HG02870 (cell line): ENCODE data around the gene RAB7B.
"Not testable (repeated sequence)": the region's sequence is repeated elsewhere in the genome, so short reads cannot be mapped to it uniquely, and the experiment has no call there.

Source experiments
- ATAC-seq: cut with Tn5 transposase; IDR thresholded peaks from one replicate; pipeline ENCODE4 v1.9.1; 2021; ENCODE audit warnings: mild to moderate bottlenecking, moderate library complexity; ENCODE audit not compliant: unreplicated experiment

Gene RAB7B, protein sequence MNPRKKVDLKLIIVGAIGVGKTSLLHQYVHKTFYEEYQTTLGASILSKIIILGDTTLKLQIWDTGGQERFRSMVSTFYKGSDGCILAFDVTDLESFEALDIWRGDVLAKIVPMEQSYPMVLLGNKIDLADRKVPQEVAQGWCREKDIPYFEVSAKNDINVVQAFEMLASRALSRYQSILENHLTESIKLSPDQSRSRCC

GRCh38 chr1:206002871-206003801 lies at the start of gene RAB7B:
Gene RAB7B (minus strand): TSS chr1:206003395. CDS start chr1:205994135, 9,260 bp downstream.
- no peak for ATAC-seq

- ATAC-seq, result not testable (repeated sequence)
Observed at GRCh38 chr1:206052231-206052865, 49.2 kb upstream of the RAB7B start.

GRCh38 chr1:206050655-206051235 lies 47.5 kb upstream of the RAB7B start:
- ATAC-seq, result peak; percentile 72

DNA sequence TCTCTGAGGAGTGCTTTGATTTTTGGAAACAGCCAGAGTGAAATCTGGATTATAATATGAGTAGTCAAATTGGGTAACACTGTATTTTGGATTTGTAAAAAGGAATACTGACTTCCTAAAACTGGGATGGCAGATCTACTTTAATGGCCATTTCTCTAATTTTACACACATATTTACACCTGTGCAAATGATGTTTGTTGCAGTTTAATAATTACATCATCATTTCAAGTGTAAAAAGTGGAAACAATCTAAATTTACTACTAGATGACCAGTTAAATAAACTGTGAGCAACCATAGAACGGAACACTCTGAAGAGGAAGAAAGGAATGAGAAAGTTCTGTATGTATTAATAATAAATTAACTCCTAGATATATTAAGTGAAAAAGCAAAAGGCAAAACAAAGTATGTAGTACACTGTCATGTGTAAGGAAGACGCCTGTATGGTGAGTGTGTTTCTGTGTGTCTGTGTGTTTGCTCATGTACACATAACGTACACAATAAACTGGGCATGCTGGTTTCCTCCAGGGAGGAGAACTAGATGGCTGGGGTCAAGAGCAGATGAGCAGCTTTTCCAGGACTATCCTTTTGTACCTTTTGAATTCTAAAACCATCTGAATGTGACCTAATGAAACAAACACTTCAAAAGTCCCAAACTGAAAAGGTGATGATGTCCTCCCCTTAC lies 46.9 kb upstream of the RAB7B start:
- ATAC-seq, result no peak

GRCh38 chr1:206049293-206049692 lies 46.1 kb upstream of the RAB7B start:
- peak; percentile 41 for ATAC-seq

GRCh38 chr1:206048582-206048981 lies 45.4 kb upstream of the RAB7B start:
- ATAC-seq, result no peak

DNA sequence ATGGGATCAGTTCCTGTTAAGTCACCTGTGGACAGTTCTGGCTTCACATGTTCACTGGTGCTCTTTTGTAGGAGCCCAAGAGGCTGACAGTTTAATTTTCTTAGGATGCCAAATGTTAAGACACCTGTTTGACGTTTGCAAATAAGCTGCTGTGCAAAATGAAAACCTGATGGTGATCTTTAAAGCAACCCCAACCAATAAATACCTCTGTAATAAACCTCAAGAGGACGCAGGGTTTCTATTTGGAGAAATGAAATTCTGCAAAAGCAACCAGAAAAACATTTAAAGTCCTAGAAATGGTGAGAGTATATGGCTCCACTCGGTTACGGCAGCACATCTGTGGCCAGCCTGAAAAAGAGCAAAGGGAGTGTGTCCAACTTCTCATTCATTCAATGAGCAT lies 44.1 kb upstream of the RAB7B start:
- ATAC-seq, result no peak

- ATAC-seq, result peak; percentile 49
Observed at GRCh38 chr1:206041640-206042039, 38.4 kb upstream of the RAB7B start.

DNA sequence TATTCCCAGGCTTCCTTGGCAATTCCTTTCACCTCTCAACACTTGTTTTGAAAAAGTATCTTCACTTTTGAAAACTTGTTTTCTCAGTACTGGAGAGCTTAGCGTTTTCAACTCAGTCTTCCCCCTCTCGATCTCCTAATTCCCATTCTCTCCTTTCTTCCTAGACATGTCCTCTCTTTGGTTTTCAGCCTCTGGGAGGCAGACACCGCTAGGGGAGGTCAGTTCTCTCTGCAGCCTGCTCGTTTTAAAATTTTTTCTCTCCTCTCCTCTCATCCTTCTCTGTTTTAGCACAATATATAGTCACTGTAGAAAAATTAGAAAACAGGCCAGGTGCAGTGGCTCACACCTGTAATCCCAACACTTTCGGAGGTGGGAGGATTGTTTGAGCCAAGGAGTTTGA lies 37.1 kb upstream of the RAB7B start:
- no peak for ATAC-seq

- ATAC-seq, result no peak
Observed at GRCh38 chr1:206039046-206039973, 36.1 kb upstream of the RAB7B start.

DNA sequence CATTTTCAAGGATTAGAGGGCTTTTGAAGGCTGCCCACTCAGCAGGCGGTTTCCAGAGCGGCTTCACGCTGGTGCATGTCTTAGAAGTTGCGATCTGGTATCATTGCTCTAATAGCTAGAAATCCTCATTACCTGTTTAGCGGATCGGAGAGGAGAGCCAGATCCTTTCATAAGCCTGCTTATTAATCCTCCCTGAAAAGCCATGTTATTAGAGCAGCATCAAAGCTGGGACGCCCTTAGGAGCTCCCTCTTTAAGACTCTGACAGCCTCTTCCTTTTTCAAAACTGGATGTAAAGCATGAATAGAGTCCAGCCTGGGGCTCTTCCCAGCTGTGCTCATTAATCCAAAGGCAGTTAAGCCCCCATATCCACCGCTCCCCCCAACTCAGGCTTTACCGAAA lies 34.4 kb upstream of the RAB7B start:
- ATAC-seq, result no peak

- ATAC-seq, result peak; percentile 57
Observed at GRCh38 chr1:206036663-206037455, 33.7 kb upstream of the RAB7B start.

DNA sequence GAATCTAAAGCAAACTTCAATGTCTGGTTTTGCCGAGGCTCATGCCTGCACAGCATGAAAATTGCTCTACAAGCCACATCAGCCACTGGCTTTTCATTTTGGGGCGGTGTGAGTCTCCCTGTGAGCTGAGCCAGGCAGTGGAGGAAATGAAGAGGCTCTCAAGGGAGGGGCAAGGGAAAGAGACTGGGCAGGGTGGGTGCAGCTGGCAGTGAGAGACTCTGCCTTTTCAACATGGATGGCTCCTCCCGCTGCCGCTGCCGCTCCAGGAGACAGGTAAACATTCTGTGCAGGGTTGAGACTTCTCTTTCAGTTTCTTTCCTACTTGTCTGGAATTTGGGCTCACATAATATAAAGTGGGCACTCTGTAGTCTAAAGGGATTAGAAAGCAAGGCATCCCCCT lies 31.8 kb upstream of the RAB7B start:
- ATAC-seq, result no peak

DNA sequence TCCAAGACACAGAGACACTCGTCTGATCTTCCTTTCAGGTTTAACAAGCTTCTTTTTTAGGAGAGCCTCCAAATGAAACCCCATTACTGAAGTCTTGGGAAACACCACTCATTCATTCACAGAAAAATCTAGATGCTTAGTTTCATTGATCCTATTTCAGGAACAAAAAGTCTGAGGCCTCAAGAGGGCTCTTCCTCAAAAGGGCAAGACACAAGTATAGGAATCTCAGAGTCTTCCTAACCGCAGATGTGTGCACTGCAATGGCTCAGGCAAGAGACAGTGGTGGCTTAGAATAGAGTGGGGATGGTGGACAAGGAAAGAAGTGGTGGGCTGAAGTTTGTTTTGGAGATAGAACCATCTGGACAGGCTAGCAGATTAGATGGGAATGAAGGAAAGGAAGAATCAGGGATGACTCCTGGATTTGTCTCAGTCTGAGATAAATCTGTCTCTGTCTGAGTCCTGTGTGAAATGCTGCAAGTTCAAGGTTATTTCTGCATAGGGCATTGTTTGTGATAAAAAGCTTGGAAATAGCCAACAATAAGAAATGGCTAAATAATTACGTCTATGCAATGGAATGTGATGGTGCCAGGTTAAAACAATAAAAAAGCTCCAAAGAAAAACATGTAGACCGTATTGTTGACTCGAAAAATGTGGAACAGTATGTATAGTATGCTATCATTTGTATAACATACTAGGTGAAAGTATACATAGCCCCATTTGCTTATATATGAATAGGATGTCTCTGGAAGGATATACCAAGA lies 29.4 kb upstream of the RAB7B start:
- ATAC-seq, result no peak

DNA sequence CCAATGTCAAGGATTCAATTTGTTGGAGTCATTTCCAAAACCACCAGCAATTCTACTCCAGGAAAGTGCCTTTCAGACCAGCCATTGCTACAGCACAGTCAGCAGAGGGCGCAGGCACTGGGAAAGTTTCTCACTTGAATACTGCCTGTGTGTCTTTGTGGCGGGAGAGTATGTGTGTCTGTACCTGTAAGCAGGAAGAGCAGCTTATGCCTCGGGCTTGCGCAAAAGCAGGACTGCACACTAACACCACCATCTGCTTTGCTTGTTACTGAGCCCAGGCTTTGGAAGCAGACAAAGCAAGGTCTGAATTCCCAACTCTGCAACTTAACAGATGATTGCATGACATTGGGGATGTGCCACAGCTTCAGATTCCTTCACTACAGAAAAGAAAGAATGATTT lies 27.5 kb upstream of the RAB7B start:
- peak; percentile 82 for ATAC-seq

- no peak for ATAC-seq
Observed at GRCh38 chr1:206030191-206030590, 27.0 kb upstream of the RAB7B start.

DNA sequence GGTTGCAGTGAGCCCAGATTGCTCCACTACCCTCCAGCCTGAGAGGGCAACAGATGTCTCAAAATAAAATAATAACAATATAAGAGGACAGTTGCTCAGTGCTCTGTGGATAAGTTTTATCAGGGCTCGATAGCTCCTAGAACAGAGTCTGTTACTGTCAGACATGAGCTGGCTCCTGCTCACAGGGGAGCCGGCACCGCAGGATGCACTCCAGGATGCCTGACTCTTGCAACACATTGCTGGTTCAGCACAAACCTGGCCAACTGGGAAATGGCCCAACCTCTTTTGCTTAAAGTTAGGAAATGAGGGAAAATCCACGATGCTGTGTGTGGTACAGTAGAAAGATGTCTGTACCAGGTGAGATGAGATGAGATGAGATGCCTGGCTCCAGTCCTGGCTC lies 26.3 kb upstream of the RAB7B start:
- no peak for ATAC-seq

DNA sequence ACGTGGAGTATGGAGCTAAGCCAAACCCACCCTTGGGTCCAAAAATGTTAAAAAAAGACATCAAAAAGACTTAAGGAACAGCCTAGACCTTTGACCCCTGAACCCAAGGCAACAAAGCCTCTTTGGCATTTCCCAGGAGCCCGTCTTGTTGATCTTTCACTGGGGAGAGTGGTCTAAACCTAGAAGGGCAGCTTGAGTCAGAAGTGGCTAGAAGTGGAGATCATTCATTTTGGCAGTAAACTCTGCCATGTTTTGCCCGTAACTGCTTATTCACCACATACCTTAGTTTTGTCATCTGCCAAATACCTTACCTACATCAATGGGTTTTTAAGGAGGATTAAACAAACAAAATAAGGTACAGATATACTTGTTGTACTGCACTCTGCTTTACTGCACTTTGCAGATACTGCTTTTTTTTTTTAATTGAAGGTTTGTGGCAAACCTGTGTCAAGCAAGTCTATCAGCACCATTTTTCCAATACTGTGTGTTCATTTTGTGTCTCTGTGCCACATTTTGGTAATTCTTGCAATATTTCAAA lies 22.2 kb upstream of the RAB7B start:
- ATAC-seq, result no peak
